ENCODE measurements around the gene SLC16A7.
"Not testable (repeated sequence)": the region's sequence is repeated elsewhere in the genome, so short reads cannot be mapped to it uniquely, and the experiment has no call there.

Gene SLC16A7

DNA sequence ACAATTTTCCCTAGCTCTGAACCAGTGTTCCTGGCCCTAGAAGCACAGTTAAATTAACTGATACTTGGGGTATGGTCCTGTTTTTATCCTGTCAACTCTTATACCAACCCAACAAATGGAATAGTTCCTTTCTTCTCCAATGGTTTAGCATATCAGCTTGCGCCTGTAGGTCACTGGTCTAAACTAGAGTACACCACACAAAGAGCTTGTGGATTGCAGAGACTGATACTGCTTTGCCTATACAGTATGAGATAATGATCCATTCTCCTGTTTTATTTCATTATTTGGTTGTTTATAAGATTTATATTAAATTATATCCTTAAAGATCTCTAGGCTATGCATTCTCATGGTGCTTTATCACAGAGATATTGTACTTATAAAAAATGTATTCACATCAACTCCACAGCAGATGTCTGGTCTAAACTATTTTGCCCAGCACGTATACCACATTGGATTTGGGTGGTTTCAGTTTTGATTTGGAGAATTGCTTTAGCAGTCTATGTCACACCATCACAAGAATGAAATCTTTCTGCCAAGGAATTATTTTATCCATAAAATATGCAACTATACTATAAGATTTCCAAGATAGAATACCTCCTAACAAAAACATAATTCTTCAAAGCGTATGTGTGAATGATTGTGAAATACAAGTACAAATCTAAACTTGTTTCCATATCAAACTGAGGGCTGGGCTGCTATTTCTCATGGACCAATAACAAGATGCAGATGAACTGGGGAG, 142.1 kb downstream of the SLC16A7 start:
- DNase-seq, result no peak

DNA sequence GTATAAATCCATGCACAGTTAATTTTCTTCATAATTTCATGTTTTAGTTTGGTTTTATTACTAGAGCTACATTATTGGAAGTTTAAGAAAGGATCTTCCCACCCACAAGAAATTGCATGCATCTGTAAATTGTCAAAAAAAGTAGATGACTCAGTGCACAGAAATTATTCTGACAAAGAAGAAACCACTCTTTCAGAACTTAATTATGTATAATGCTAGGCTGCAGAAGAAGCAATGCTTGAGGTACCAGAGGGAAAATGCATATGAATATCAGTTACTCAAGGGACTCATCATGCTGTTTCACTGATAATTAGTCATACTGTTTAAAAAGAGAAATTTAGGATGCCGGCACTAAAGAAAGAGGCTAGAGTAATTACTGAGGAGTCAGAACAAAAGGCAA, 147.0 kb downstream of the SLC16A7 start:
- no peak for DNase-seq

DNA sequence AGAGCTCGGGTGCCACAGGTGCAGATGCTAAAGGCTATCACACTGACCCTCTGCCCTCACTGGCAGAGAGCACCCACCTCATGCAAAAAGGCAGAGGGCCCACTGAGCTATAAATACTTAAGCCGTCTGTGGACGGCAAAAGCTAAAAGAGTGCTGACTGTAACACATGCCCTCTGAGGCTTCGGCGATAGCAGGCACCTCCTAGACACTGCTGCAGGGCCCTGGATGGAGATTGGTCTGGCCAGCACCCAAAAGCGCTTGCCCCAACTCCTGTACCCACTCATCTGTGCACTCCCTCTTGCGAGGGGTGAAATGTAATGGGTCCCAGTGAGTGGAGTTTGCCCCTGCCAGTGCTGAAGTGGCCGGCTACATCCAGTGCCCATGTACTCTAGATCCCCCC, 148.7 kb downstream of the SLC16A7 start:
- DNase-seq, result no peak

DNA sequence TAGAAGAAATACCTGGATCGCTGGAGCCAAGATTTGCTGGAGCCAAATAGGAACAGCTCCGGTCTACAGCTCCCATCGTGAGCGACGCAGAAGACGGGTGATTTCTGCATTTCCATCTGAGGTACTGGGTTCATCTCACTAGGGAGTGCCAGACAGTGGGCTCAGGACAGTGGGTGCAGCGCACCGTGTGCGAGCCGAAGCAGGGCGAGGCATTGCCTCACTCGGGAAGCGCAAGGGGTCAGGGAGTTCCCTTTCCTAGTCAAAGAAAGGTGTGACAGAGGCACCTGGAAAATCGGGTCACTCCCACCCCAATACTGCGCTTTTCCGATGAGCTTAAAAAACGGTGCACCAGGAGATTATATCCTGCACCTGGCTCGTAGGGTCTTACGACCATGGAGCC, 155.3 kb downstream of the SLC16A7 start:
- not testable (repeated sequence) for DNase-seq

DNA sequence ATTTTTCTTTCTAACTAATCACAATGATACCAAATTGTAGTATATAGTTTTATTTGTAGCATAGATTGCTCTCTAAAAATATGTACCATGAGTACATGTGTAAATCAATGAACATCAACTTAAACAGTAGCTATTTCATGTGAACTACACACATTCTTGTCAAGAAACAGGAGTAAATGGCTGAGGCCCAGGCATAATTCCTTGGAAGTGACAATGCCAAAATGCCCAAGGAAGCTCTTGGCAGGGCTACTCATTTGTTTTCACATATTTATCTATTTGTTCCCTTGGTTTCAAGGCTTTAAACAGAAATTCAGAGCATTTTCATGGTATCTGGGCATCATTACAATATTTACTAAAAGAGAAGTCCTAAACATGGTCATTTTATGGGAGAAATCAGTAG, 165.7 kb downstream of the SLC16A7 start:
- DNase-seq, result no peak

DNA sequence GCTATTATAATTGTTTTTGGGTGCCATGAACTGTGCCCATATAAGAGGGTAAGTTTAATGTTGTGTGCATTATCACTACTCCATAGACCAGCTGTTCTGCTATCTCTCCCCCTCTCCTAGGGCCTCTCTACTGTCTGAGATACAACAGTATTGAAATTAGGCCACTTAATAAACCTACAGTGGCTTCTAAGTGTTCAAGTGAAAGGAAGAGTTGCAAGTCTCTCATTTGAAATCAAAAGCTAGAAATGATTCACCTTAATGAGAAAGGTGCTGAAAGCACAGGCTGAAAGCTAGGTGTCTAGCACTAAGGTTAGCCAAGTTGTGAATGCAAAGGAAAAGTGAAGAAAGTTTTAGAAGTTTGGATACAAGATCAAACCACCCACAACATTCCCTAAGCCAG, 168.0 kb downstream of the SLC16A7 start:
- no peak for DNase-seq

DNA sequence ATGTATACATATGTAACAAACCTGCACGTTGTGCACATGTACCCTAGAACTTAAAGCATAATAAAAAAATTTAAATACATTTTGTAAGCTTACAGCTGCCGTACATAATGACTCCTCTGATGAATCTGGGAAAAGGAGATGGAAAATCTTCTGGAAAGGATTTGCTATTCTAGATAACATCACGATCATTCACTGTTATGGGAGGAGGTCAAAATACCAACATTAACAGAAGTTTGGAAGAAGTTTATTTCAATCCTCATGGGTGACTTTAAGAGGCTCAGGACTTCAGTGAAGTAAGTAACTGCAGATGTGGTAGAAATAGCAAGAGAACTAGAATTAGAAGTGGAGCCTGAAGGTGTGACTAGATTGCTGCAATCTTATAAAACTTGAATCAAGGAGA, 172.2 kb downstream of the SLC16A7 start:
- DNase-seq, result no peak

DNA sequence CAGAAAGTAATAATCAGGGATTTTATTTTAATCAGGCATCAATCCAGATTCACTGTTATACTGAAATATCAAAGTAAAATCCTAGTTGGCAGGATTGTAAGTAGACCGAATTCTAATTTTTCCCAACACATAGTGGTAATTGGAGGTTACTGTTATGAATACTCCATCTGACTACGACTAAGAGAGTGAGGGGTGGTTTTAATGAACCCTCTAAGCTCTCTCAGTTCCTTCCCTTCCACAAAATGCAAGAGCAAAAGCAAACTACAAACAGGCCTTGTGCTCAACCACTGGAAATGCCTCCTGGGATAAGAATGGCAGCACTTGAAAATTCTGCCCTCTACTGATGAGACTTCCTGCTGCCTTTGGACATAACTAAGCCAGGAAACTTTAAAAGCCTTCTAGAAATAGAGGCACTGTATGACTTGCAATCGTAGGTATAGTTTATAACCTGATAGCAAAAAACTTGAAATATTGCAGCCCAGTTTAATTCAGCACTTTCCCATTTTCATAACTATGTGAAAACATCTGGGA, 184.8 kb downstream of the SLC16A7 start:
- DNase-seq, result no peak

DNA sequence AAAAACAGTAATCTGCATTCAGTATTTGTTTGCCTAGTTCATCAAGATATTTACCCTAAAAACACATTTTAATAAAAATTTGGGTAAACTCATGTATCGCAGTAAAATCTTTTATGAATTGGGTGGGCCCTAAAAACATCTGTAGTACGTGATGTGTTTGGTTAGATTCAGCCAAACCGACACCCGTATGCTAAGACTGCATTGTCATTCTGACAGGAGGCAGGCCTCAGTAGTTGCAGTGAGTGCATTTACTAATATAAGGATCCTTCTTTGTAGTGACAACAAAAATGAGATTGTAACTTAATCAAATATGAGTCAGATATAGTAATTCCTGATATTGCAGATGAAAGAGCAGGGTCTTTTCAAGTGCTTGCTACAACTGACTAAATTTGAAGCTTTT, 191.8 kb downstream of the SLC16A7 start:
- DNase-seq, result no peak

DNA sequence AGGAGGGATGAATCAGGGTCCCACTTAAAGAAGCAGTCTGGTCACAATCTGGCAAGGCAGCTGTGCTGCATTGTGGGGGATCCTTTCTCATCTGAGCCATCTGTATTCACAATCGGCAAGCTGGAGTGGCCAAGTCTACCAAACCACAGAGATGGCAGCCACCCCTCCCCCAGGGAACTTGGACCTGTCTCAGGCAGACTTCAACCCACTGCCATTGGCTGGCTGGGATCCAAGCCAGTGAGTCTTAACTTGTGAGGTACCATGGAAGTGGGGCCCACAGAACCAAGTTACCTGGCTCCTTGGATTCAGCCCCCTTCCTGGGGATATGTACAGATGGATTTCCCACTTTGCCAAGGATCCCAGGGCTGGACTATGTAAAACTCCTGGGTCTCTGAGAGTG, 196.8 kb downstream of the SLC16A7 start:
- DNase-seq, result no peak

DNA sequence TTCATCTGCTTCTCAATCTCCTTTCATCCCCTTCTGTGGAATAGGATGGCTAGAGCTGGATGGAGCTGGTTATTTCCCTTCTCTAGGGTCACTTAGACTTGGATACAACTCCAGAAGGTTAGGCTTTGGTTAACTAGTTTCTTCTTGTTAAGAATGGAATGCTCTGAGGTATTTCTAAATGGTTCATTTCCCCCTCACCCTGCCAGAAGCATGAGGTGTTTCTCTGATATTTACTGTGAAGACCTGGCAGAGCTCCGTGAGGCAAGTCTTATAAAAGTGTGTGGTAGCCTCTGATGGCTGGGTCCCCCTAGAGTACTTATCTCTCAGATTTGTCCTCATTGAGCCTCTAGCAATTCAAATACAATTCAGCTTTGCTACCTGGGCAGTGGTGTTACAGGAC, 207.9 kb downstream of the SLC16A7 start:
- no peak for DNase-seq

DNA sequence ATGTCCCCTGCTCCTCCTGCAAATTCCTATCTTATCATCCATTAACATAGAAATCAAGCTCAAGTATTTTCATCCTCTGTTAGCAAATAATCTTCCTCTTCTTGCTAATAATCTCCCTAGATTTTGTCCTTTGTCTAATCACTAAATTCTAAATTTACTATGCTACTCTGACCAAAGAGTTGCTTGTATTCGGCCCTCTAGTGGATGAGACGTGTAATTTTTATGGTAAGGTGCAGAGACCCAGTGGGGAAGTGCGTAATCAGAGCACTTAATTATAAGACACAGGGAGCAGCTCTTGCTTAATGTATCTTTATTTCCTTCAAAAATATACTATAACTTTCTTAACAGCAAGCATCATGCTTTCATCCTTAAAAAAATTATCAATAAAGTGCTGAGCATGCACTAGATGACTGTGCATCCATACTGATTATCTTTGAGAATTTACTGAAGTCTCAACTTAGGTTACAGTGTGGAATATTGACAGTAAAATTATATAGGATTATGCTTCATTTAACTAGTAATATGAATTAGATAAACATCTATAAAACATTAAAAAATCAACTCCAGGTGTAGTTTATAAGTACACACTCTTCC, 212.6 kb downstream of the SLC16A7 start:
- no peak for DNase-seq

DNA sequence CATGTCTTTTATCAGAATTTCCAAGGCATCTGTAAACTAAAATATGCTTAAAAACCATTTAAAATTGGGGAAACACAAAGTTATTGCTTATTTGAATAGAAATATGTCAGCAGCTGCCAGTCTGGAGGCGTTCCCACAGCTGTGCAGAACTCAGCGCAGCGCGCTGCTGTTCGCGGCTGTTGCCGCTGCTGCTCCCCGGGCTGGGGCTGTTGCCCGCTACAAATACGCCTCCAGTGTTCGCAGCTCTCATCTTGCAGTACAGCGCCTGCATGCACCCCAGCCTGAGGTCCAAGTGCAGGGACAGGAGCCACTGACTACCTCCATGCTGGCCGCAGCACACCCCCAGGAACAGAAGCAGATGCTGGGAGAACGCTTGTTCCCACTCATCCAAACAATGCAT, 216.2 kb downstream of the SLC16A7 start:
- DNase-seq, result no peak

DNA sequence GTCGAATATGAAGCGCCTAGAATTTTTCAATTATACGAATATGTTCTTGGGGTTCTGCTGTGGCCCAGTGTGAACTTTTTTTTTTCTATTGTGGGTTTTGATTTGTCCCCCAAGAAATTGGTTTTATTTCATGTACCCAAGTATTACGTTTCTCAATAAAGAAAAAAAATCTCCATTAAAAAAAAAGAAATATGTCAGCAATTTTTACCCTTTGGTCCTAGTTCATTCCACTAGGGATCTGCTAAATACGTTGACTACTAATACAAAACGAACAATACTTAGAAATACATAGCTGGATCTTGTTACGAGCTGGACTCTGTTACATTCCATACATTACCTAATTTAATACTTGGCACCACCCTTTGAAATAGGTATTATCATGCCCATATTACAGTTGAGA, 216.9 kb downstream of the SLC16A7 start:
- DNase-seq, result no peak

DNA sequence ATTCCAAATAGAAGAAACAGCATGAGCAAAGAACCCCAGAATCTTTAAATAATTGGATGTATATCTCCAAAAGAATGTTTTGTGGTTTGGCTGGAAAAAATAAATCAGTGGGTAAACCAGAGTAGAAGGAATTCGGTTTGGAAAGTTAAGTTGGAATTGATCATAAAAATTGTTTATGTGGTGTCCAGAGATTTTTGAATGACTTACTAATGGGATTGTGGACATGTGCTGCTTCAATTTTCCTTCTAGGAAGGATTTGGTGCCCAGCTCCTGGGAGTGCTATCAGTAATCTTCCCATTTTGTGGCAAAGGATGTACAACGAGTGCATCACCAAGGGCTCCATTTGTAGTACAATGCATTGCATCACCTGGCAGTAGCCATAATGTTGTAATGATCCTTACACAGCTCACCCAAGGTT, 224.8 kb downstream of the SLC16A7 start:
- DNase-seq, result no peak

DNA sequence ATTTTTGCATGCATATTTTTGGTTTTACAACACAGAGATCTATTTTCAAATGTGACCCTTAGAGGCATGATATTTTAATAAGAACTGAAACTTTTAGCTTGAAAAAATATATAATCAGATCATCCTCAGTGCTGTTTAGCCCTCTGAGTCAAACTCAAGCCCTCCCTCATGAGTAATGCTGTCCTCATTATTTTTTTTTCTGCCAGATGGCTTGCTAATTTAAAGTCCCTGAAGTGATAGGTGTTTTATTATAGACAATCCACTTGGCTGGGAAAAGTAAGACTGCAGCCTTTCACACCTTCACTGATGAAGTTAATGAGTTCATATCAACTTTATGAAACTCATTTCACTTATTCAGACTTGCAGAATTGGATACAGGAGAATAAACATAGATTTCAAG, 227.7 kb downstream of the SLC16A7 start:
- no peak for DNase-seq

DNA sequence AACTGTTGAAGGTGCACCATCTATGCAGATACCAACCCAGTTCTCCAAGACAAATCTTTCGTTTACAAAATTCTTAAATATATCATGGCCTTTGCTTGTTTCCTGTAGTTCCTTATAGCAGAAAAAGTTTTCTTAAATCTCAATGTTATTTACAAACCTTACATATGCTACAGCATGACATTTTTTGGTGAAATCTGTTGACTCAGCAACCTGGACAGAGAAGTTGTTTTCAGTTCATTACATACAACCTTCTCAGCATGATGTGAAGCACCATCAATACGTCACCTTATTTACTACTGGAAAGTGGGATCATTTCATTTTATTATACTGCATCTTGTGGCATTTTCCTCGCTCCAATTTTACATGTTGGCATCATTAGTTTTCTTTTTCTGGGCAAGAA, 231.9 kb downstream of the SLC16A7 start:
- no peak for DNase-seq

DNA sequence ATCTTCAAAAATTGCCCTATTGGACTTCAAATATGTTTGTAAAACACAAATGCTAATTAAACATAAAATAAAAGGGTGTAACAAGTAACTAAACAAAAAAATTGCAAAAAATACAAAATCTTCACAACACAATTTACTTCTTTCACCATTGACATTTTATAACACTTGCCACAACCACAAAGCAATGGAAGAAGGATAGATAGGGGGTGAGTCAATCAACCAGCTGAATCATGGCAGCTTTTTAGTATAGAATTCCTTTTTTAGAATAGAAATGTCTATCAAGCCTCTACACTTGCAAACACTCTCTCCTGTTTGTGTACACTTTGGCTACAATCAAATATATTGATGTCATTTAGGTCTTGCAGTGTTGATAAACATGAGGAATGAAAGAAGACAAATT, 232.7 kb downstream of the SLC16A7 start:
- no peak for DNase-seq

DNA sequence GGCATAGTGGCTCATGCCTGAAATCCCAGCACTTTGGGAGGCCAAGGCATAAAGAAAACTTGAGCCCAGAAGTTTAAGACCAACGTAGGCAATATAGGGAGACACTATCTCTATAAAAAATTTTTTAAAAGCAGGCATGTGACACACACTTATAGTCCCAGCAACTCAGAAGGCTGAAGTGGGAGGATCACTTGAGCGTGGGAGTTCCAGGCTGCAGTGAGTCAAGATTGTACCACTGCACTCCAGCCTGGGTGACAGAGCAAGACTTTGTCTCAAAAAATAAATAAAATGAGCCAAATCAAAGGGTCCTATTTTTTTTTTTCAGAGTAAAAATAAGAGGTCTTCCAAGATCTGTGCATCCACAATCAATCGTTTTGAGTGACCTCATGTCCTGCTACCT, 237.6 kb downstream of the SLC16A7 start:
- DNase-seq, result no peak

DNA sequence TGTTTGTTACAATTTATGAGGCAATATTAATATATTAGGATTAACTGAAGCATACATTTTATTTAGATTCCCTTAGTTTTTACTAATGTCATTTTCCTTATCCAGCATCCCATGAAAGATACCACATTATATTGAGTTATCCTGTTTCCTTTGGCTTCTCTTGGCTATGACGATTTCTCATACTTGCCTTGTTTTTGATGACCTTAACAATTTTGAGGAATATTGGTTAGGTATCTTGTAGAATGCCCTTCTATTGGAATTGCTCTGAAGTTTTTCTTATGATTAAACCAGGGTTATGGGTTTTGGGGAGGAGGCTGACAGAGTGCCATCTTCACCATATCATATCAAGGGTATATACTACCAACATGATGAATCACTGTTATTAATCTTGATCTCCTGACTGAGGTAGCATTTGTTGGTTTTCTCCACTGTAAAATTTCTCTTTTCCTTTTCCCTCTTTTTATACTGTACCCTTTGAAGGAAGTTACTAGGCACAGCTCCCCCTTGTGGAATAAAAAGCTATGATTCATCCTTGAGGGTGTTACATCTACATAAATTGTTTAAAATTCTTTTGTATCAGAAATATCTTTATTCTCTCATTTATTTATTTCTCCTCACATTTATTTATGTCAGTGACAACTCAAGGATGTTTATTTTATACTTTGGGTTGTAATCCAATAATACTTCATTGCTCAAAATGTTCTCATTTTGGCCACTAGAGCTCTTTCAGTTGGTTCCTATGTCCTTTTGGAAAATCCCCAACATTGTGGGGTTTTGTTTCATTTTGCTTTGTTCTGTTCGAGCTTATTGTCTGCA, 239.0 kb downstream of the SLC16A7 start:
- DNase-seq, result no peak

All from NCI-H1105 (cell line).